Hematopoietic multipotent progenitor cell treated with erythropoietin and hydrocortisone succinate and interleukin-3 and kit ligand, for 4 days (in vitro differentiated cells): ENCODE measurements around the gene NR1I2.

Experiments used
- DNase-seq: peaks from one replicate; pipeline ENCODE4 v3.0.0-alpha.2; 2015

NR1I2 gene

DNA sequence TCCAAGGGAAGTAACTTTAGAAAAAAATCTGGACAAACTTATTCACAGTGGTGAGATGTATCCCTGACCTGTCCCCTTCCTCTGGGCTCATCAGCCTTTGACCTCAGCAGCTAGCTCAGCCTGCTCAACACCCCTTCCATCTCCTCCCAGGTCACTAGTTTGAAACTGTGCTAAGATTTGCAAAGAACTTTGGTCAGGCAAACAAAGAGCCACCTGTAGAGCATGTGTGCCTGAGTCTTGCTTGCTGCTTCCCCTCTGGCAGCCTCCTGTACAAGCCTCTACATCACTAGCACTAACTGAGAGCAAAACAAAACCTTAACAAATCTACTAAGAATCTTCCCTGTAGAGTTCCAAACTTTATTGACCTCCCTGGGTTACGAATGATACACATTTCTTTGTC, 43.9 kb downstream of the NR1I2 start:
- DNase-seq: no peak

DNA sequence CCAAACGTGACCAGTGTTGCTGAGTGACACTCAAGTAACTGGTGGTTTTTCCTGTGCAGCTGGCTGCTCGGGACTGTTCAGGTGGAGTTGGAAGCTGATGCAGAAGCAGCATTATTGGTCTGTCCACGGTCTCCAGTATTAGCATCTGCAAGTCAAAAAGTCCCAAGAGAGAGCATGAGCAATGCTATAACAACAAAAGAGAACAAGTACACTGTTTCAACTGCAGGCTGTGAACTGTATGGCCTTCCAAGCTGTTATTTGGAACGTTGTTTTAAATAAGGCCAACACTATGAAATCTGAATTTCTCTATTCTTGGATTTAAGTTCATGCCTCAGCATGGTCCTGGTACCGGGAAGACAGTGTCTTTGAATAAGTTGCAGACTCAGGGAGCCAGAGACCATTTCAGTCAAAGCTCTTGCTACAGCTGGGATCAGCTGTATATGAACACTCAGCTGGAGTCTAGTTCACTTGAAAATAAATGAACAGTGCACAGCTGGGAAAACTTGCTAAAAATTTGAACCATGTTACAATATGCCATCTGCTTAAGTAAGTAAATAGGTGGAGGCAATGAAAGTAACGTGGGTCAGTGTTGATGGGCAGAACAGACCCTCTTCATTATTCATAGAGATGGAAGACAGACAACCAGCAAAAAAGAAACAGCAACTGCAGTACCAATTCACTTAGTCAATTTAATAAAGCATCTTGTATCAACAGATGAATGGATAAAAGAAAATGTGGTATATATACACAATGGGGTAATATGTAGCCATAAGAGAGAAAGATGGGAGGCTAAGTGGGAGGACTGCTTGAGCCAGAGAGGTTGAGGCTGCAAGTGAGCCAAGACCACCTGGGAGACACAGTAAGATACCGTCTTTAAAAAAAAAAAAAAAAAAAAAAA, 45.1 kb downstream of the NR1I2 start:
- no peak for DNase-seq

DNA sequence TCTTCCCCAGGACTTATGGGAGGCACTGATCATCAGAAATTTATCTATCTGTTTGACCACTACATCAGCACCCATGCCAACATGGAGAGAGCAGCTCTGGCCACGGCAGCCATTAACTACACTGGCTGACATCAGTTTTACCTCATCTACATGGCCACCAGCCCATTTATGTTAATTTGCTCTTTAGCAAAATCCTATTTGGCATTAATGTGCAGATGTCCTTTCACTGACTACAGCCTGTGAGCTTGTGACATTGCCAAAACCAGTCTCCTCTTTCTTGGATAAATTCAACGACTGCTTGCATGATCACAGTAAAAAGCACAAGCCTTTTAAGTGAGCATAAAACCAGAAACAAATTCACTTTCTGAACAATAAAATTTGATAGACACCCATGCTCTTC, 47.5 kb downstream of the NR1I2 start:
- no peak for DNase-seq

DNA sequence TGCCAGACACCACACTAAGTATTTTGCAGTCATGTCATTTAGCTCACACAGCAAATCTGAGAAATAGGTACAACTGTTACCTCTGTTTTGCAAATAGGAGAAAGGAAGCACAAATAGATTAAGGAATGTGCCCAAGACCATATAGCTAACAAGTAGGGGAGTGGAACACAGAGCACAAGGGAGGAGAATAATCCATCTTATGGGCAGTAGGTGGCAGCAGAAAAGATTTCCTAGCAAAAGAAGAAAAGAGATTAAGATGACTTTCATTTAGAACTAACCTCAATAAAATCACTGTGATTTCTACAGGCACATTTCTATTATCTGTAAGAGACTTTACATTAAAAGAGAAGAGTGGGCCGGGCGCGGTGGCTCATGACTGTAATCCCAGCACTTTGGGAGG, 49.1 kb downstream of the NR1I2 start:
- DNase-seq: peak; percentile 48

DNA sequence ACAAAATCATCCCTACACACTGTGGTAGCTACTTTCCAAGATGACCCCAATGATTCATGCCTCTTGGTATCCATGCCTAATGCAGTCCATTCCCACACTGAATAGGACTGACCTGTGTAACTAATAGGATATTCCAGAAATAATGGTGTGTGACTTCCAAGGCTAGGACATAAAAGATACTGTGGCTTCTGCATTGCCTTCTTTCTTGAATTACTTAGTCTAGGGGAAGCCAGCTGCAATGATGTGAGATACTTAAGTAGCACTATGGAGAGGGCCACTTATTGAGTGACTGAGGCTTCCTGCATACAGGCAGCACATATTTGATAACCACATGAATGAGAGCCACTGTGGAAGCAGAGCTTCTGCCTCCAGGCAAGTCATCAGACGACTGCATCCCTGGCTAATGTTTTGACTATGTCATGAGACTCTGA, 50.1 kb downstream of the NR1I2 start:
- DNase-seq: no peak

DNA sequence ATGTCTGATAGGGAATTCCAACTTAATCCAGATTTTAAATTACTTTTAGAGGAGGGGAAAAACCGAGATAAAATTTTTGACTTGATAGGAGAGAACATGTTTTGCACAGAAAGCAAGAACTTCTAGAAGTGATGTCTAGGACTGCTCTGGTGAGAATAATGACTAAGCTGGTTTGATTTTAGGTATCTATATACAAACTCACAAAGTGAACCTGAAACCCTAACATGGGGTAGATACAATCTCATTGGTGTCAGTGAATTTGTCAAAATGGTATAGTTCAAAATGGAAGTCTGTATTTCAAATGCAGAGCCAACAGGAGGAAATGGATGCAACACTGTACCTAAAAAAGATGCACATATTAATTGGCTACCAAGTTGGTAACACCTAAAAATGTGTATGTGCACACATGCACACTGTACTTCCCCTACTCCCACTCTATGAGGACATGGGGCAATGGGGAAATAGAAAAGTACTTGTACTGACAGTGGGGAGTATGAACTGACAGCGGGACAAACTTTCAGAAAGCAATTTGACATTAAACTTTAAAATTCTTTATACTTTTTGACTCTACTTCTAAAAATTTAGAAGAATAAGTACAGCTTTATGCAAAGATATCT, 53.0 kb downstream of the NR1I2 start:
- DNase-seq: peak; percentile 35

DNA sequence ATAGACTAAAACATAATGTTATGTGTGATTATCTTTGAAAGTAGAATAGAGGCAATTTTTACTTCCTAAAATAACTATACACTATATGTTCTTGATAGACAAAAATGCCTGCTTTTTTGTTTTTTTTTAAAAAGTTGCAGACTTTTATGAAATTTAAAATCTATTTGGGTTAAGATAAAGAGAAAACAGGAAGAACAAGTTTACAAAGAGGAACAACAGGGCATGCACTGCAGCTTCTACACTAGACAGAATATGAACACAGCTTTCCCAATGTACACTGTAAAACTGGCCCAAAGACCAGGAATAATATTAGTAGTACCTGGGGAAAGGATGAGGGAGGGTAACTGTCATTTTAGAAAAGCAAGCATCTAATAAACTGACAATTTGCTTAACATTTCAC, 53.7 kb downstream of the NR1I2 start:
- DNase-seq: peak; percentile 44

DNA sequence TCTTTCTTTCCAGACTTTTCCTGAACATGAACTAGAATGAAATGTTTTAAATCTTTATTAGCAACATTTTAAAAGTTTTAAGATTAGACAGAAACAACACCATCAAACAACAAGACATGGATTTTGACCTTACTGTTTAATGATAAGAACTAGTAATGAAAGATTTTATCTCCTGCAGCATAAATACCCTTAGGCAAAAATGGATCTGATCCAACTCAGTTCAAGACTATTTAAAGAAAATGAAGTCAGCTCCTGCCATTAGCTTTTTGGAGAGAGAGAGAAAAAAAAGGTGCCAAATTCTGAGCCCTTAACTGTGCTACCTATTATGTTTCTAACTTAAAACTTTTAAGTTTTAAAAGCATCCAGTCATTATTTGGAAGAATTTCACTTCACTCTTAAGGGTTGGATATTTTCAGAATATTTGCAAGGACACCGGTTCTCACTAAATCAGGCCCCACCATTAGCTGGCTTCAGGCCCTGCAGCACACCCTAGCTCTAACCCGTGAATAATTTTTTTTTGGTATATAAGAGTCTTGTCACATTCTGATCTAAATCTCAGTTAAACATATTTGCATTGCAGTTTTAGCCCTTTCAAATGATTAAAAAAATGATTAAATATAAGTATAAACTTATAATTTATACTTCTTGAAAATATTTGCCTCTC, 60.0 kb downstream of the NR1I2 start:
- DNase-seq: no peak

DNA sequence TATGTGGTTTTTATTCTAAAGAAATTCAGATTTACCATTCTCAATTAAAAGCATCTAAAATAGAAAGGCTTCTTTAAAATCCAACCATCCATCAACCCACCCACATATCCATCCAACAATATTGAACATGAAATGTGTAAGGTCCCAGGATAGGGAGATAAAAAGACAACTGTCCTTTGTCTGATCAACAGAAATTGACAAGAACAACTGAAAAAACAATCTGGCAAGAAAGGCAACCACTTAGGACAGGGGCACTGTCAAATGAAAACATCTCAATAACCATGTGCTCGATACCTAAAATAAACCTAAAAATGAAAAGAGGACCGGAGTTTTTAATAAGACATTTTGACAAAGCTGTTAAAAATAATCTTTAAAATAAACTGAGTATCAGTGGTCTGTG, 67.2 kb downstream of the NR1I2 start:
- no peak for DNase-seq

DNA sequence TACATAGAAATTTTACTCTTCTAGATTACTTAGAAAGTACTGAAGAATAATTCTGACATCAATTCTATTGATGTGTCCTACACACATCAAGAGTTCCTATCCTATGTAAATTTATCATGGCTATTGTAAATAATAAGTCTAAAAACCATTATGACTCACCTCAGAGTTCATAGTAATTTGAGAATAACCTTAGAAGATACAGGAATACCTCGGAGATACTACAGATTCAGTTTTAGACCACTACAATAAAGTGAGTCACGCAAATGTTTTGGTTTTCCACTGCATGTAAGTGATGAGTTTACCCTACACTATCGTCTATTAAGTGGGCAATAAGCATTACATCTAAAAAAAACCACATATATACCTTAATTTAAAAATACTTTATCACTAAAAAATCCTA, 74.8 kb downstream of the NR1I2 start:
- DNase-seq: no peak

DNA sequence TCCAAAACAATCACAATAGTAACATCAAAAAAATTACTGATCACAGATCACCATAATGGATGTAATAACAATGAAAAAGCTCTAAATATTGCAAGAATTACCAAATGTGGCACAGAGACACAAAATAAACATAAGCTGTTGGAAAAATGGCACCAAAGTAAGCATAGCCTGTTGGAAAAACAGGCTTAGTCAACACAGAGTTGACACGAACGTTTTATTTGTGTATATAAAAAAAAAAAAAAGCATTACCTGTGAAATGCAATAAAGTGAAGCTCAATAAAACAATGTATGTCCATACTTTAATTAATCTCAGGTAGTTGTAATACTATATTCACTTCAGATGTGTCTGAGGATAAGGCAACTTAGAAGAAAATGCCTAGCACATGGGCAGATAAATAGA, 77.1 kb downstream of the NR1I2 start:
- DNase-seq: no peak

DNA sequence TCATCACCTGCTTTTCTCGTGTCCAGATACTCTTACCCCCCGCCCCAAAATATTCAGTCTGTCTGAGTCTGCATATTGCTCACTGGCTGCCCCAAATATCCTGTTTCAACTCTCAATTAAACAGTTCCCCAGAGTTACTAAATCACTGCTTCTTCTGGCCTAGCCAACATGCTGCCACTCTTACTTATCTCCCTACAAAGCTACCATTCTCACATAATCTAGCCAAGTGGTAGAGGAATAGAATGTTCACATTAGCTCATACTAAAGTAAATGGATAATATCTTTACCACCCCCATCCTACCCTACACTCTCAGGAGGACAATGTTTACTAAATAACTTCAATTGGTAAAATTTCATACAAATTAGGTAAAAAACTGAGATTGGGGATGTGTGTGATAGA, 77.8 kb downstream of the NR1I2 start:
- no peak for DNase-seq

DNA sequence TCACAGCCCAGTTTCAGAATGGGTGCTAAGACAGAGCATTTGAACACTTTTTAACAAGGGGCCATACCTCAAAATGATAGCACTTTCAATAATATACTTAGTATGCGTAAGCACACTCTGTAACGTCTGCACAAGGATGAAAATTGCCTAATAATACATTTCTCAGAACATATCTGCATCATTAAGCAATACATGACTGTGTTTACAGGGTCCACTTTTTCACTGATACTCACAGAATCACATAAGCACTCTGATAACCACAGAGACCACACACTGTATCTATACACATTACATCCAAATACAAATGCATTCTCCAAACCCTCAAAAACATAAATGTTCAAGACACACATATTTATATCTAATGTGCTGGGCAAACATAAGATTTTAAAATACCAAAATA, 79.8 kb downstream of the NR1I2 start:
- DNase-seq: peak; percentile 28

DNA sequence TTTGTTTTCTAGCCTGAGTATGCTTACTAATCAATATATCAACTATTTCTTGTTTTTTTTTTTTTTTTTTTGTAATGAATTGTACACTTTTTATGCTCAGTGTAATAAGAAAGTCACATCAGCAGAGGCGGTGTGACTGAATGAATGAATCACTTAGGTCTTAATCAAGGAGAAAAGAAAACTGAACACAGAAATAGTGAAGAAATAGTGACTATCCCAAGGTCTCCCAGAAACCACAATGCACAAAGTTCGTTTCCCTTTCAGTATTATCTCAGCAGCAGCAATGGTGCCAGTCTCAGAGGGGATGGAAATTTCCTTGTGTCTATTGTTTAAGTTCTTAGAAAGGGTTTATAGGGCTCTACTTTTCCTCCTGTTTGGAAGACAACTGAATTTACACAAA, 80.7 kb downstream of the NR1I2 start:
- no peak for DNase-seq

DNA sequence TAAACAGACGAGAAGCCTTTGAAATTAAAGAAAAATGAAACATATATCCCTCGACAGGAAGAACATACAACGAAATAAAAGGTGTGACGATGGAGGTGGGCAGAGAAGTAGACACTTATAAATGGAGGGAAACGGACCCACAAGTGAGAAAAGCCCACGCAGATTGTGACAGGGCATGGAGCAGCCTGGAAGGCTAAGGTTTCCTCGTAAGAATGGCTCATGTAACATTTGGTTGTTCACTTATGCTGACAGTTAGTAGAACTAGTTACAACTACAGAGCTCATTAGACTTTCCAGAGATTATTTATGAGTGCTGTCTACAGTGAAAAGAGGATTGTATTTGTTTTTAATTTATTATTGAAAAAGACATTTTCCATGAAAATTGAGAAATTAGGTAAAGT, 82.6 kb downstream of the NR1I2 start:
- no peak for DNase-seq
